Activated CD4-positive, CD25-positive, alpha-beta regulatory T cell treated with anti-CD3 and anti-CD28 coated beads, Interleukin-2, amount 50 U/mL, for 24 hours (primary cell): ENCODE data around the gene PCOLCE2.

ENCODE experiments used
- ATAC-seq, 2 donors: fragments of 150-1000 bp; cut with Tn5 transposase; one replicate each; pipeline ENCODE4 v1.10.0; 2021; ENCODE audit warnings: mild to moderate bottlenecking in 1 of 2, moderate library complexity in 1 of 2

The PCOLCE2 gene

GRCh38 chr3:142863930-142864920 is 24.7 kb downstream of the PCOLCE2 start:
- ATAC-seq, result peak; percentile 24 to 32

DNA sequence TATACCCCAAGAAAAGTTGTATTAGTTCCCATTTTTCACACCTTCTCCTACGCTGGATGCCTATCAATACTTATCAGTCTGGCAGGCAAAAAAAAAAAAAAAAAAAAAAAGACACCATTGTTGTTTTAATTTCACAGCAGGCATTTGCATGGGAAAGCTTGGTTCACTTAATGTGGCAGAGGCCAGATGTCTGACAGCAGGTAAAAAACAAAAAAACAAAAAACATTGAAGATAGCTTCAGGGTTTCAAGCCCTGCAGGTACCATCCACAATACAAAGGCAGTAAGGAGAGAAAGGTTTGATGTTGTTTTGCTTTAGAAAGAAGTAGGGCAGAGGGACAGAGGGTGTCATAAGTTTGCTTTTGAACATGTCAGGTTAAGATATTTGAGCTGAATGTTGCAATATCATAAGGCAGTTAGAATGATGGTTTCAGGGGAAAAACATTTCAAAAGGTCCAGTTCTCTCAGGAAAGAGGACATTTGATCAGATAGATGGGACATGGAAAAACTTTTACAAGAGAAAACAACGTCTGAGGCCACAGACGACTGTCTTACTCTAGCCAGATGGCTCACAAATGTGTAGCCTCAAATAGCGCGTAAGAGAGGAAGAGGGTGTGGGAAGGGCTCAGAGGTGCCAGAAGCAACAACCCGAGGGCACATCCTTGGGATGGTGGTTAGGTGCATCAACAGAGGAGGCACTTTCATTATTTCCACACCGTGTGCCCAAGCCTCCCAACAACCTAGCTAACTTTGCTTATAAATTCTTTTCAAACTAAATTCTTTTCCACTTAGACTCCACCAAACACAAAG is 25.7 kb downstream of the PCOLCE2 start:
- peak in 1 of 2 donors; percentile 53 for ATAC-seq

DNA sequence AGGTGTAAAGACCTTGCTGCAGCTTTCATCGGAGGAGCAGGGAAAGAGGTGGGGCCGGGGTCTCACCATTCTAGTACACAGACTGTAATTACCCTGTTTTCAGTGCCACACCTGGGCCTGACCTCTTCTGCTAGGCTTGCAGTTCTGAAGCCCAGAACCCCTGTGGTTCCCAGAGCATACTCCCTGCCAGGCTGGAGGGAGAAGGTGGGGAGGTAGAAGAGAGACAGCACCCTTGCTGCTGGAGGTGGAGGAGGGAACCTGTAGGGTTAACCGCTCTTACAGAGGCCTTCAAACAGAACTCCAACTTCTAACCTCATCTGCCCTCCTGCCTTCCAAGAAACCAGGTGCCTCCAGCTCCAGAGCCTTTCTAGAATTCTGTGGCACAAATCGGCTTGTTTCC is 27.0 kb downstream of the PCOLCE2 start:
- ATAC-seq, result no peak

- no peak for ATAC-seq
These were observed 30.8 kb downstream of the PCOLCE2 start for GRCh38 chr3:142858043-142858442.

GRCh38 chr3:142857056-142857455 is 31.8 kb downstream of the PCOLCE2 start:
- no peak for ATAC-seq

- ATAC-seq, result no peak
These were observed 35.4 kb downstream of the PCOLCE2 start for GRCh38 chr3:142853270-142854168.

GRCh38 chr3:142852009-142852408 is 36.9 kb downstream of the PCOLCE2 start:
- ATAC-seq, result peak; percentile 19 to 42

DNA sequence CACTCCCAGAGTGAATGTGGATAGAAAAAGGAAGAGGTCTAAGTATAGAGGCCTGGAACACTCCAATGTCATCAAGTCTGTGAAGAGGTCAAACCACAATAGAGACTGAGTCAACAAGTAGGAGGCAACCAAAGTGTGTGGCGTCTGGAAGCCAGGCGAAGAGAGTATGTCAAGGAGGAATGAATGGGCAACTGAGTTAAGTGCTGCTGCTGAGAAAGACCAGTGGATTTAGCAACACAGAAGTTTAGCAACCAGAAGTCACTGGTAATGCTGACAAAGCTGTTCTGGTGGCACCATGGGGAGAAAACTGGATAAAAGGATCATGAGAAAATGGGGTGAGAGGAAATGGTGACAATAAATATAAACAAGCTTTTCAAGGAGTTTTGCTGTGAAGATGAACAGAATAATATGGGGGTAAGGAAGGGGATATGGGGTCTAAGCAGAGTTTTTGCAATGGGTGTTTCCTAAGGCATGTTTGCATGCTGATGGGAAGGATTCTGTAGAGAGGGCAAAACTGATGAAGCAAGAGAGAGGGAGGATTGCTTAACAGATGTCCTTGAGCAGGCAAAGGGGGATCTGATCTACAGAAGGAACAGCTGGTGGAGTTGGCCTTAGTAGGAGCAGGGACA is 38.4 kb downstream of the PCOLCE2 start:
- ATAC-seq, result peak; percentile 38 to 51

DNA sequence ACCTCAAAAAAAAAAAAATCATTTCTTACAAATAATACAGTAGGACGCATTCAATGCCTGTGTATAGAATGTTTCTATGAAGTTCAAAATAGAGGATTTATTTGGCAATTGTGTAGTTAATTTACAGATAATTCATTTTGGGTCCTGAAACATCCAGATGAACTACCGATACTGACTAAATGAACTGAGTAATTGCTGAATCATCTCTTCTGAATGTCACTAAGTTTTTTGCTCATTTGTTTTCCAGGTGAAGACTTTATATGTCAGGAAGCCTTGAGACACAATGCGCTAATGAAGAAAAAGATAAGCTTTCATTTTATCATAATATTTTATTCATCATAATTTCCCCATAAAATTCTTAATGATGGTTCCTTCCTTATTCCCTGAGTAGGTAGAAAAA is 39.7 kb downstream of the PCOLCE2 start:
- no peak for ATAC-seq

GRCh38 chr3:142846779-142847577 is 41.9 kb downstream of the PCOLCE2 start:
- no peak for ATAC-seq

DNA sequence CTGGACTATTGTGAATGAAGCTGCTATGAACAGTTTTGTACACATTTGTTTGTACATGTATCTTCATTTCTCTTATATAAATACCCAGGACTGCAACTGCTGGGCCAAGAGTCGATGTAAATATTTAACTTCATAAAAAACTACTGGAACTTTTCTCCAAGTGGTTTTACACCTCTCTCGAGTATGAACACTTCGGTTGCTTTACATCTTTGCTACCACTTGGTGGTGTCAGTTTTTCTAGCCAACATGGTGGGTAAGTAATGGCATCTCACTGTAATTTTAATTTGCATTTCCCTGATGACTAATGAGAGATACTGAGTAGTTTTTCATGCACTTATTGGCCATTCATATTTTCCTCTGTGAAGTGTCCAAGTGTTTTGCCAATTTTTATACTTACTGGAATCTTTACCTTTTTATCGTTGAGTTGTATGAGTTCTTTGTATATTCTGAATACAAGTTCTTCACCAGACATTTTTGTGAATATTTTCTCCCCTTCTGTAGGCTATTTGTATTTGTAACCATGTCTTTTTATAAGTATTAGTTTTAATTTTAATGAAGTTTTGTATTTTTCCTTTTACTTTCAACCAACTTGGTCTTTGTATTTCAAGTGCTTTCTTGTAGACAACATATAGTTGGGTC is 44.4 kb downstream of the PCOLCE2 start:
- ATAC-seq, result peak; percentile 62 to 67

DNA sequence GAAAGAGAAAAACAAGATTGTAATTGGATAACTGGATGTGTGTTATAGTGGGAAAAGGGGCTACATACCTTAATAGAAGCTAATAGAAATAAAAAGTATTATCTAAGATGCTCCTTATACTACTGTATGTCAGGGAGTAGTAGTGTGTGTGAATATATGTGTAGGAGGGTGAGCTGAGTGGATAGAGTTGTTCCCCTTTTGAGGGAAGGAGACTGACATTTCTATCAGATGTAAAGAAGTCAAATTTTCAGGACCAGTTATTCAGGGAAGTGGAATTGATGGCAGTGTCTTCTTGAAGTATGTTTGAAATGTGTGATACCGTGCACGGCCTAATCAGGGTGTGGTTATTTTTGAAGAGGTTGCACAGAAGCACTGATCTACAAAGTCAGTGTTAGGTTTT is 49.1 kb downstream of the PCOLCE2 start:
- ATAC-seq, result no peak

- no peak for ATAC-seq
These were observed 51.4 kb downstream of the PCOLCE2 start for GRCh38 chr3:142837526-142837925.

DNA sequence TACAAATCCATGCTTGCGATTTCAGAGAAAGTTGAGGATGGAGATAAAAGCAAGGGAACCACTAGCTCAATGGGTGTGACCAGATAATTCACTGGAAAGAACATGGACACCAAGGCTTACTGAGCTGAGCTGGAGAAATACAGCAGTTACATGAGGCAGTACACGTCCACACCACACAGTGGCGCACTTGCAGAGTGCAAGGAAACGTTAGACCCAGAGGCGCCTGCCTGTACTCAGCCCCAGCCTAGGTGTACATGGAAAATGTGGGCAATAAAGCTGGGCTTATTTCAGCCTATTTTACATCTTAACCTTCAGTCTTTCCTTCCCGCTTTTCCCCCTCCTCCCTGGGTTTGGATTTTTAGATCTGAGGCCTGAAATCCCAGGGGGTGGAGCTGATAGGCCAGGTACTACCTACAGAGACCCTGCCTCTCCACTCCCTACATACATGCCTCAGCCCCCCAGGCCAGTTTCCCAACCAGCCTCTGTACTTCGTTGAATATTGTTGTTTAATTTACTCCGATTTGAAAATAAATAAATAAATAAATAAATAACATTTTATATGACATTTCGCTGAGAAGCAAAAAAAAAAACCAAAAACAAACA is 60.1 kb downstream of the PCOLCE2 start:
- ATAC-seq, result peak; percentile 70 to 82

- ATAC-seq, result no peak
These were observed 69.7 kb downstream of the PCOLCE2 start for GRCh38 chr3:142819179-142819578.

DNA sequence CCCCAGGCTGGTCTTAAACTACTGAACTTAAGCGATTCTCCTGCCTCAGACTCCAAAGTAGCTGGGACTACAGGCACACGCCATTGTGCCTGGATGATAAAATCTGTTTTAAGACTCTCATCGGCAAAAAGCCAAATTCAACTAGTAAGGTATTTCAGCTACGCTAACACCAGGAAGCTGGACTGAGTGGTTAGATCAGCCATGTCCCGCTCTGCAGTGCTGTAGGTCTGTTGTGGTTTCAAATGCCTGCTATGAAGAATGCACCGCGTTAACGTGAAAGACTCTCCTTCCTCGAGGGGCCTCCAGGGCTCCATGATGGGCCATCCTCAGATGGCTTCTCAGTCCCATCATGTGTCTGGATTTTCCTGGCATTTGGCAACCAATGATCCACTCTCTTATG is 70.2 kb downstream of the PCOLCE2 start:
- ATAC-seq, result no peak

DNA sequence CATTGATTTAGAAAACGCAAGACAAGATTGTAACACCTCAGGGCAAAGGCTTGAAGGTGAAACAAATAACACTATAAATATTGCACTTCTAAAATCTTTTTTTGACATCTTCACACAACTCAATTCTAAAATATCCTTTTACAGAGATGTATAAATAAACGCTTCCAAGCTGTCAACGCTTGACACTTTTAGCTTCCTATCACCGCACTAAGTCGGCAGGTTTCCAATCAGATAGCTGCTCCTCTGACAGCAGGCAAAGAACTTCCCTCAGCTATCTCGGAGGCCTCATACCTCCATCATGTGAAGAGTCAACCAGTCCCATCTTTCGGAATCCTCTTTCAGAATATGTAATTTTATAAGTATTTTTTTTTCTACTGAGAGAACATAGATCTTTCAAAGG is 71.0 kb downstream of the PCOLCE2 start:
- ATAC-seq, result no peak

GRCh38 chr3:142817356-142817755 is 71.5 kb downstream of the PCOLCE2 start:
- no peak for ATAC-seq

GRCh38 chr3:142815803-142816202 is 73.1 kb downstream of the PCOLCE2 start:
- no peak for ATAC-seq

- ATAC-seq, result no peak
These were observed 79.6 kb downstream of the PCOLCE2 start for GRCh38 chr3:142809259-142809658.
